ENCODE data around the gene NXNL2. TPM values are rescaled to one million over a fixed set of nuclear protein-coding genes. Genes with fewer than 3 reads are reported as not detected.

NXNL2 gene
- polyA plus RNA-seq, 4 donors = 0.10 to 0.31 TPM; not detected in 2

DNA sequence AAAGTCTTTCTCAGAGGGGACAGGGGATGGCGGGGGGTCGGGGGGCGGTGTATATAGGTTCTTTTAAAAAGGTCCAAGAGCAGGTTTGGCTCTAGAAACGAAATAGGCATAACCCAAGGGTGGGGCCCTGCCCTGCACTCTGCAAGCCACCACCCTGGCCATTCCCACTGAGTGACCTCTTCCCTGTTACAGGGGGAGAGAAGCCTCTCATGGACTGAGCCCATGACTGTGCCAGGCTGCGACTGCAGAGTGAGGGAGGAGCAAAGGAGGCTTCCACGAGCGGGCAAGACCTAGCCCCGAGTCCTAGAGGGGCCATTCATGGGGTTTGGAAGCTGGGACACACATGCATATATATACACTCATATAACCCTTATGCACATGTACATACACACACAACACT is 10.1 kb upstream of the NXNL2 start:
- Histone ChIP-seq H3K27me3 (ENCODE audit: control insufficient read depth in 3 of 3, insufficient read depth in 3 of 3, low read length in 3 of 3) (no peaks in the 10 kb centered on the region), H3K4me1 (ENCODE audit: control insufficient read depth in 3 of 3, insufficient read depth in 2 of 3, low read depth in 1 of 3, low read length in 2 of 3) (peaks cover 0 to 3% (median 0%) of the 10 kb centered on the region in 3 donors), H3K4me3 (ENCODE audit: low read depth in 1 of 3, low read length in 3 of 3) (no peak overlapping the region), H3K9me3 (ENCODE audit: control insufficient read depth in 2 of 2, insufficient read depth in 1 of 2, low read depth in 1 of 2, low read length in 1 of 2) (no peaks in the 10 kb centered on the region), H3K27ac (ENCODE audit: low read depth in 1 of 3, low read length in 2 of 3) (no peak overlapping the region), H3K36me3 (ENCODE audit: control insufficient read depth in 3 of 3, insufficient read depth in 2 of 3, low read depth in 1 of 3, low read length in 3 of 3) (no peaks in the 10 kb centered on the region)
- WGBS, 3 donors = 77 to 82% (median 81%) methylated on average over 8 of the region's 8 CpGs
- no peak for DNase-seq
- no peak for FAIRE-seq

DNA sequence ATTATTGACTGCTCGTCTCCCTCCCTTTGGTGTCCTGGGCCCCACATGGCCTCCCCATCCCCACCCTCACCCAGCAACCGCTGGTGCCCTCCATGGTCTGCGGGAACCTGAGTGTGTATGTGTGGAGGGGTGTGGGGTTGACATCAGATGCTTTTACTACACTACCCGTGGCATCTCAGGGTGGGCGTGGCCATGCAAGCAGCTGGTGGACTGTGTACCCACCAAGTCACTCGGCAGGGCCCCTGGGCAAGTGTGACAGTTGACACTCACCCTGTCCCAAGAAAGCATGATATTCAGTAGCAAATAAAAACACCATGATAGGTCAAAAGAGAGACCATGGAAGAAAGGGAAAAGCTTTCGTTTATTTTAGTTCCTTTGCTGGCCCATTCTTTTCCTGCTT is 7.4 kb upstream of the NXNL2 start:
- Histone ChIP-seq H3K36me3 (ENCODE audit: control insufficient read depth in 3 of 3, insufficient read depth in 2 of 3, low read depth in 1 of 3, low read length in 3 of 3) (no peaks in the 10 kb centered on the region), H3K27ac (ENCODE audit: low read depth in 1 of 3, low read length in 2 of 3) (no peak overlapping the region), H3K4me3 (ENCODE audit: low read depth in 1 of 3, low read length in 3 of 3) (no peak overlapping the region), H3K9me3 (ENCODE audit: control insufficient read depth in 2 of 2, insufficient read depth in 1 of 2, low read depth in 1 of 2, low read length in 1 of 2) (no peaks in the 10 kb centered on the region), H3K27me3 (ENCODE audit: control insufficient read depth in 3 of 3, insufficient read depth in 3 of 3, low read length in 3 of 3) (peaks cover 0 to 8% (median 0%) of the 10 kb centered on the region in 3 donors), H3K4me1 (ENCODE audit: control insufficient read depth in 3 of 3, insufficient read depth in 2 of 3, low read depth in 1 of 3, low read length in 2 of 3) (peaks cover 0 to 13% (median 0%) of the 10 kb centered on the region in 3 donors)
- DNase-seq (peak in 1 of 2 donors; percentile 57), FAIRE-seq (no peak)
- WGBS, 3 donors = 41 to 71% (median 57%) methylated on average over 7 of the region's 7 CpGs

- 80 to 89% (median 85%) methylated on average over 6 of the region's 6 CpGs for WGBS, 3 donors
- H3K4me3 ChIP-seq (ENCODE audit: low read depth in 1 of 3, low read length in 3 of 3) = no peak overlapping the region
- H3K36me3 ChIP-seq (ENCODE audit: control insufficient read depth in 3 of 3, insufficient read depth in 2 of 3, low read depth in 1 of 3, low read length in 3 of 3) = no peaks in the 10 kb centered on the region
- H3K9me3 ChIP-seq (ENCODE audit: control insufficient read depth in 2 of 2, insufficient read depth in 1 of 2, low read depth in 1 of 2, low read length in 1 of 2) = no peaks in the 10 kb centered on the region
- peaks cover 0 to 14% (median 0%) of the 10 kb centered on the region in 3 donors for H3K27me3 ChIP-seq (ENCODE audit: control insufficient read depth in 3 of 3, insufficient read depth in 3 of 3, low read length in 3 of 3)
- DNase-seq (no peak), FAIRE-seq (no peak)
- peaks cover 0 to 13% (median 0%) of the 10 kb centered on the region in 3 donors for H3K4me1 ChIP-seq (ENCODE audit: control insufficient read depth in 3 of 3, insufficient read depth in 2 of 3, low read depth in 1 of 3, low read length in 2 of 3)
- H3K27ac ChIP-seq (ENCODE audit: low read depth in 1 of 3, low read length in 2 of 3) = no peak overlapping the region
Observed at GRCh38 chr9:88528080-88528790, 6.7 kb upstream of the NXNL2 start.

DNA sequence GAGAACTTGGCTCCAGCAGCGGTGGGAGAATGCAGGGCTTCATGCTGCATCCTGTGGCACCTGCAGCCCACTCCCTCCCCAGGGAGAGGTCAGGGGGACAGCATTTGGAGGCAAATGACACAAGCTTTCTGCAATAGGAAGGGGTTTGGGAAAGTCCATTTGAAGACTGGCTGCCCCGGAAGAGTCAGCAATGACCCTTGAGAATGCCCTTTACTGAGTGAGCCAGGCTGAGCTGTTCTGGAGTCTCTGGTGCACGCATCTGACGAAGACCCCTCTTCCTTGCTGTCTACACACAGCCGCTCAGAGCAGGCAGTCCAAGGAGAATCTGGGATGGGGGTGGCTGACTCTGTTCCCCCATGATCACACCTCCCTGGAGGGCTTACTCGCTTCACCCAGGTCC is 5.5 kb upstream of the NXNL2 start:
- no peak overlapping the region for H3K27ac ChIP-seq (ENCODE audit: low read depth in 1 of 3, low read length in 2 of 3)
- DNase-seq (no peak), FAIRE-seq (no peak)
- no peaks in the 10 kb centered on the region for H3K36me3 ChIP-seq (ENCODE audit: control insufficient read depth in 3 of 3, insufficient read depth in 2 of 3, low read depth in 1 of 3, low read length in 3 of 3)
- H3K4me3 ChIP-seq (ENCODE audit: low read depth in 1 of 3, low read length in 3 of 3) = no peak overlapping the region
- H3K4me1 ChIP-seq (ENCODE audit: control insufficient read depth in 3 of 3, insufficient read depth in 2 of 3, low read depth in 1 of 3, low read length in 2 of 3) = peaks cover 0 to 13% (median 0%) of the 10 kb centered on the region in 3 donors
- H3K9me3 ChIP-seq (ENCODE audit: control insufficient read depth in 2 of 2, insufficient read depth in 1 of 2, low read depth in 1 of 2, low read length in 1 of 2) = no peaks in the 10 kb centered on the region
- H3K27me3 ChIP-seq (ENCODE audit: control insufficient read depth in 3 of 3, insufficient read depth in 3 of 3, low read length in 3 of 3) = peaks cover 0 to 22% (median 0%) of the 10 kb centered on the region in 3 donors
- WGBS, 3 donors = 87 to 91% (median 90%) methylated on average over 6 of the region's 6 CpGs

DNA sequence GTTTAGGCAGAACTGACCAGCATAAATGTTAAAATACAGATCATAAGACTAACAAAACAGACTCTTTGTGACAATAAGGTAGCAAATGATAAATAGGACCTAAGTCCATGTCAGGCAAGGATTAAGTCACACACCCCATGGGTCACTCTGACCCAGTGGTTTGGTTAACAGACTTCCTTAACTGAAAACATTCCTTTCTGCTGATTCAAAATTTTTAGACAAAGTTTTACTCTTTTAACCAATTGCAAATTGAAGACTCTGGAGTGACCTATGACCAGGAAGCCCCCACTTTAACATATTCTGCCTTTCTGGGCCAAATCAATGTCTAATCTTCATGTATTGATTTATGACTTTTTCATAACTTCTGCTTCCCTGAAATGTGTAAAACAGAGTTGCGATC is 4.9 kb upstream of the NXNL2 start:
- no peak overlapping the region for H3K4me3 ChIP-seq (ENCODE audit: low read depth in 1 of 3, low read length in 3 of 3)
- no peaks in the 10 kb centered on the region for H3K36me3 ChIP-seq (ENCODE audit: control insufficient read depth in 3 of 3, insufficient read depth in 2 of 3, low read depth in 1 of 3, low read length in 3 of 3)
- peaks cover 0 to 13% (median 2%) of the 10 kb centered on the region in 3 donors for H3K4me1 ChIP-seq (ENCODE audit: control insufficient read depth in 3 of 3, insufficient read depth in 2 of 3, low read depth in 1 of 3, low read length in 2 of 3)
- DNase-seq (peak in 1 of 2 donors; percentile 14), FAIRE-seq (no peak)
- H3K27me3 ChIP-seq (ENCODE audit: control insufficient read depth in 3 of 3, insufficient read depth in 3 of 3, low read length in 3 of 3) = peaks cover 0 to 22% (median 0%) of the 10 kb centered on the region in 3 donors
- H3K9me3 ChIP-seq (ENCODE audit: control insufficient read depth in 2 of 2, insufficient read depth in 1 of 2, low read depth in 1 of 2, low read length in 1 of 2) = no peaks in the 10 kb centered on the region
- H3K27ac ChIP-seq (ENCODE audit: low read depth in 1 of 3, low read length in 2 of 3) = no peak overlapping the region
- WGBS, 3 donors = 54 to 64% (median 64%) methylated on average over 1 of the region's 1 CpG

DNA sequence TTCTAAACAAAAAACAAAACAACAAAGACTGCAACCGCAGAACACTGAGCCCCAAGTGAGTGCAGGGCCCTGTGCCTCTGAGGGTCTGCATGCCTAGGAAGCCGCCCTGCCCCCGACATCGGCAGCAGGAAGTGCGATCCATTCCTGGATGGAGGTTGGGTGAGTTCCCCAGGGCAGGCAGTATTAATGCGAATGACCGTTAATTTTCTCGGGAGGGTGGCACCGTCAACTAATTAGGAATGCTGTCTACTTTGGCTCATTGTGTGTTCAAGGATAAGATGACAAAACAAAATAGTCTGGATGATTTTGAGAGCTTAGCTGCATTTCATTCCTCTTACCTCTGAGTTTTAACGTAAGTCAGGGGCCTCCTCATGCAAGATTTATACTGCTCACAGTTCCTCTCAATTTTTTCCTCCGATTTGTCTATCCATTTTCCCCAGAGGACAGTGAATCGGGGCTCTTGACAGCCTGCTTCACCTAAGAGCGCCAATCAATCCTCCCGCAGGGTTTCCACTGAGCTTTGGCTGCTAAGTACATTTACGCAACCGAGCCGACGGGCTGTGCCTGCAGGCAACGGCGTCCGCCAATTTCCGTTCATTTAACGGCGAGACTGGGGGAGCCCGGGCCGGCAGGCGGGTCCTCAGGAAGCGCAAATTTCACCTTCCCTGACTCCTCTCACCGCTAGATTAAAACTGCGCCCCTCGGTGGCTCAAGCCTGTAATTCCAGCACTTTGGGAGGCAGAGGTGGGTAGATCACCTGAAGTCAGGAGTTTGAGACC is 2.9 kb upstream of the NXNL2 start:
- Histone ChIP-seq H3K9me3 (ENCODE audit: control insufficient read depth in 2 of 2, insufficient read depth in 1 of 2, low read depth in 1 of 2, low read length in 1 of 2) (no peaks in the 10 kb centered on the region), H3K4me3 (ENCODE audit: low read depth in 1 of 3, low read length in 3 of 3) (no peak overlapping the region), H3K27me3 (ENCODE audit: control insufficient read depth in 3 of 3, insufficient read depth in 3 of 3, low read length in 3 of 3) (peaks cover 0 to 43% (median 0%) of the 10 kb centered on the region in 3 donors), H3K4me1 (ENCODE audit: control insufficient read depth in 3 of 3, insufficient read depth in 2 of 3, low read depth in 1 of 3, low read length in 2 of 3) (peaks cover 2 to 19% (median 12%) of the 10 kb centered on the region in 3 donors), H3K27ac (ENCODE audit: low read depth in 1 of 3, low read length in 2 of 3) (no peak overlapping the region), H3K36me3 (ENCODE audit: control insufficient read depth in 3 of 3, insufficient read depth in 2 of 3, low read depth in 1 of 3, low read length in 3 of 3) (no peaks in the 10 kb centered on the region)
- WGBS, 3 donors = 23 to 33% (median 29%) methylated on average over 31 of the region's 31 CpGs
- no peak for FAIRE-seq
- DNase-seq = peak in 1 of 2 donors; percentile 41

DNA sequence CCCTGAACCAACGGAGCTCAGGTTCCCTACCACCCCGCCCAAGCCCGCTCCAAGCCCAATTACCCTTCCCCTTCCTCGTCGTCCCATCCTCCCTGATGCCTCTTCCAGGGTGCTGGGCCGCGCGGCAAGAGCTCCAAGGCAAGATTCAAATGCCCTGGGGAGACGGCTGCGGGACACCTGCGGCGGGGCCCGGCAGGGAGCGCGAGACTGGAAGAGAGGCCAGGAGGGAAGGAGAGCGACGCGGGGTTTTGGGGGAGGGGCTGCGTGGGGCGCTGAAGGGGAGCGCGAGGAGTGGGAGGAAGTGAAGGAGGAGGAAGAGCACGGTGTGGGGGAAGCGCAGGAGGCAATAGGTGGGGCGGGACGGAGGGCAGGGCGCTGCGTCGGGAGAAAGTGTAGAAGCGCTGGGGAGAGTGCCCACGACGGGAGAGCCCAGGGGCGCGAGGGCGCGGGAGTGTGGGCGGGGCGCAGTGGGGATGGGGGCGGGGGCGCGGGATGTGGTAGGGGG is 975 bp upstream of the NXNL2 start:
- no peaks in the 10 kb centered on the region for H3K9me3 ChIP-seq (ENCODE audit: control insufficient read depth in 2 of 2, insufficient read depth in 1 of 2, low read depth in 1 of 2, low read length in 1 of 2)
- H3K36me3 ChIP-seq (ENCODE audit: control insufficient read depth in 3 of 3, insufficient read depth in 2 of 3, low read depth in 1 of 3, low read length in 3 of 3) = no peaks in the 10 kb centered on the region
- WGBS, 3 donors = 0 to 4% (median 4%) methylated on average over 37 to 41 of the region's 41 CpGs
- H3K27me3 ChIP-seq (ENCODE audit: control insufficient read depth in 3 of 3, insufficient read depth in 3 of 3, low read length in 3 of 3) = peaks cover 0 to 57% (median 4%) of the 10 kb centered on the region in 3 donors
- peak overlapping the region in 1 of 3 donors; percentile 53 for H3K27ac ChIP-seq (ENCODE audit: low read depth in 1 of 3, low read length in 2 of 3)
- DNase-seq (peak; percentile 13 to 59), FAIRE-seq (no peak)
- H3K4me3 ChIP-seq (ENCODE audit: low read depth in 1 of 3, low read length in 3 of 3) = peak overlapping the region in 1 of 3 donors; percentile 49
- H3K4me1 ChIP-seq (ENCODE audit: control insufficient read depth in 3 of 3, insufficient read depth in 2 of 3, low read depth in 1 of 3, low read length in 2 of 3) = peaks cover 2 to 19% (median 12%) of the 10 kb centered on the region in 3 donors

DNA sequence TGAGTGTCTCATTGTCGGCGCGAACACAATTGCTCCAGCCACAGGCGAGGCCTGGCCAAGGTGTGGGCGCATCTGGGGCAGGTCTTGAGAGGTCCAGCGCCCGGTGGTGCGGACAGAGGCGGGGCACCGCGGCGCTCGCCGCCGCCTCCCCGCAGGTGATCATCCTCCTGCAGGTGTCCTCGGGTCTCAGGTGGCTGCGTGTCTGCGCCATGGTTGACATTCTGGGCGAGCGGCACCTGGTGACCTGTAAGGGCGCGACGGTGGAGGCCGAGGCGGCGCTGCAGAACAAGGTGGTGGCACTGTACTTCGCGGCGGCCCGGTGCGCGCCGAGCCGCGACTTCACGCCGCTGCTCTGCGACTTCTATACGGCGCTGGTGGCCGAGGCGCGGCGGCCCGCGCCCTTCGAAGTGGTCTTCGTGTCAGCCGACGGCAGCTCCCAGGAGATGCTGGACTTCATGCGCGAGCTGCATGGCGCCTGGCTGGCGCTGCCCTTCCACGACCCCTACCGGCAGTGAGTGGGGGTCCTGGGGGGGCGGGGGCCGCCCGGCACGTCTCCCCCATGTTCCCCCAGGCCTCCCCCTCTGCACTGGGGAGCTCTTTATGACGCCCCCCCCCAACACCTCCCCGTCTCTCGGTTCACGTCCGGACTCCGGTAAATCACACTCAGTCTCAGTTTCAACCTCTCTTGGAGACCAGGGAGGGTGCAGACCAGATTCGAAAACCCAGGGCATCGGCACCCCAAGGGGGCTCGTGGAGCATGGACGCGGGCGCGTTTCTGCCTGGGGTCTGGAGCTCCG is 446 bp downstream of the NXNL2 start:
- FAIRE-seq (no peak), DNase-seq (peak; percentile 10 to 62)
- H3K4me1 ChIP-seq (ENCODE audit: control insufficient read depth in 3 of 3, insufficient read depth in 2 of 3, low read depth in 1 of 3, low read length in 2 of 3) = peaks cover 2 to 12% (median 12%) of the 10 kb centered on the region in 3 donors
- H3K4me3 ChIP-seq (ENCODE audit: low read depth in 1 of 3, low read length in 3 of 3) = peak overlapping the region; percentile 10 to 46 (median 42)
- 6 to 8% (median 7%) methylated on average over 63 to 75 of the region's 75 CpGs for WGBS, 3 donors
- H3K27ac ChIP-seq (ENCODE audit: low read depth in 1 of 3, low read length in 2 of 3) = no peak overlapping the region
- H3K36me3 ChIP-seq (ENCODE audit: control insufficient read depth in 3 of 3, insufficient read depth in 2 of 3, low read depth in 1 of 3, low read length in 3 of 3) = no peaks in the 10 kb centered on the region
- H3K27me3 ChIP-seq (ENCODE audit: control insufficient read depth in 3 of 3, insufficient read depth in 3 of 3, low read length in 3 of 3) = peaks cover 0 to 57% (median 4%) of the 10 kb centered on the region in 3 donors
- no peaks in the 10 kb centered on the region for H3K9me3 ChIP-seq (ENCODE audit: control insufficient read depth in 2 of 2, insufficient read depth in 1 of 2, low read depth in 1 of 2, low read length in 1 of 2)

Data from small intestine (tissue), 7 donors.